Peyer's patch (tissue), 4 donors: Measurements from ENCODE around the gene ZNF462.

ENCODE experiments used
- CTCF ChIP-seq, 6 experiments: fragments of 450-650 bp in 4 of 6; fragments of 200-600 bp in 2 of 6; sonication (generic) in 1 of 6; IDR thresholded peaks; one replicate each; pipeline ENCODE4 v1.5.1; 2017 to 2019; ENCODE audit warnings: antibody characterized with exemption in 6 of 6, mild to moderate bottlenecking in 3 of 6, moderate library complexity in 1 of 6
- POLR2A ChIP-seq, 2 donors: fragments of 450-650 bp; IDR thresholded peaks; one replicate each; pipeline ENCODE4 v1.5.1; 2017; ENCODE audit warnings: antibody characterized with exemption in 2 of 2, mild to moderate bottlenecking in 2 of 2, moderate library complexity in 2 of 2

- TF ChIP-seq POLR2A (IDR thresholded peaks at IDR 0.05) (no peak), CTCF (IDR thresholded peaks at IDR 0.05) (no peak)
Measured at GRCh38 chr9:106866243-106866642, 3.3 kb downstream of the ZNF462 start.
